ENCODE results near the gene MAP2K5.
"Not testable (repeated sequence)": the region's sequence is repeated elsewhere in the genome, so short reads cannot be mapped to it uniquely, and the experiment has no call there.

Gene MAP2K5

DNA sequence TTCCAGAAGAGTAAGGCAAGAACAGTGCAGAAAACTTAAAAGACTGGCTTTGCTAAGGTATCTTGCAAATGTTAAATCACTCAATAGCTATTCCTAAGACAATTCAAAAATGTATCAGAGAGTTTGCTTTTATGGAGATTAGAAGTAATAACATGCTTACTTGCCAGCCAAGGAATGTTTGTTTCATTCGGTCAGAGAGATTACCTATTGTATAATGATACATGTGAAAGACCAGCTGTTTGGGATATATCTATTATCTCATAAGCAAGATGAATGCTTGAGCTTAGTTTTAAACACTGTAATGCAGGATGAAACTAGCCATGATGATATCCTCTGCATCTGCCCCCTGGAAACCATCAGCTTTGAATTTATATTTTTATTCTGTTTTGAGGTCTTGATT is 70.7 kb downstream of the MAP2K5 start:
- Histone ChIP-seq H3K9me2 (replicated peaks; ENCODE audit: low read depth, low read length) (no peaks in the 10 kb centered on the region), H3K36me3 (ENCODE audit: insufficient read depth, low read length) (no peaks in the 10 kb centered on the region), H3K4me1 (ENCODE audit: insufficient read depth, low read length, poor library complexity, severe bottlenecking) (peaks cover 16% of the 10 kb centered on the region), H3K4me3 (ENCODE audit: low read length, poor library complexity, severe bottlenecking) (no peak overlapping the region), H3F3A (ENCODE audit: low read depth) (no peaks in the 10 kb centered on the region), H2AFZ (ENCODE audit: low read length) (no peak overlapping the region), H3K79me2 (ENCODE audit: insufficient read depth, low read length) (no peaks in the 10 kb centered on the region), H4K20me1 (ENCODE audit: insufficient read depth, low read length, poor library complexity, severe bottlenecking) (no peaks in the 10 kb centered on the region), H3K9ac (ENCODE audit: low read depth, low read length, poor library complexity, severe bottlenecking) (no peak overlapping the region), H3K27me3 (ENCODE audit: insufficient read depth, low read length, poor library complexity, severe bottlenecking) (no peaks in the 10 kb centered on the region), H3K4me2 (ENCODE audit: low read depth, low read length, poor library complexity, severe bottlenecking) (no peak overlapping the region), H3K9me3 (ENCODE audit: insufficient read depth, low read depth, low read length) (no peaks in the 10 kb centered on the region)
- TF ChIP-seq EZH2phosphoT487 (IDR thresholded peaks at IDR 0.05; ENCODE audit: borderline replicate concordance): no peak
- TF ChIP-seq, protein P1, sequence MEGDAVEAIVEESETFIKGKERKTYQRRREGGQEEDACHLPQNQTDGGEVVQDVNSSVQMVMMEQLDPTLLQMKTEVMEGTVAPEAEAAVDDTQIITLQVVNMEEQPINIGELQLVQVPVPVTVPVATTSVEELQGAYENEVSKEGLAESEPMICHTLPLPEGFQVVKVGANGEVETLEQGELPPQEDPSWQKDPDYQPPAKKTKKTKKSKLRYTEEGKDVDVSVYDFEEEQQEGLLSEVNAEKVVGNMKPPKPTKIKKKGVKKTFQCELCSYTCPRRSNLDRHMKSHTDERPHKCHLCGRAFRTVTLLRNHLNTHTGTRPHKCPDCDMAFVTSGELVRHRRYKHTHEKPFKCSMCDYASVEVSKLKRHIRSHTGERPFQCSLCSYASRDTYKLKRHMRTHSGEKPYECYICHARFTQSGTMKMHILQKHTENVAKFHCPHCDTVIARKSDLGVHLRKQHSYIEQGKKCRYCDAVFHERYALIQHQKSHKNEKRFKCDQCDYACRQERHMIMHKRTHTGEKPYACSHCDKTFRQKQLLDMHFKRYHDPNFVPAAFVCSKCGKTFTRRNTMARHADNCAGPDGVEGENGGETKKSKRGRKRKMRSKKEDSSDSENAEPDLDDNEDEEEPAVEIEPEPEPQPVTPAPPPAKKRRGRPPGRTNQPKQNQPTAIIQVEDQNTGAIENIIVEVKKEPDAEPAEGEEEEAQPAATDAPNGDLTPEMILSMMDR (conservative IDR thresholded peaks at IDR 0.05; ENCODE audit: low read length): no peak

DNA sequence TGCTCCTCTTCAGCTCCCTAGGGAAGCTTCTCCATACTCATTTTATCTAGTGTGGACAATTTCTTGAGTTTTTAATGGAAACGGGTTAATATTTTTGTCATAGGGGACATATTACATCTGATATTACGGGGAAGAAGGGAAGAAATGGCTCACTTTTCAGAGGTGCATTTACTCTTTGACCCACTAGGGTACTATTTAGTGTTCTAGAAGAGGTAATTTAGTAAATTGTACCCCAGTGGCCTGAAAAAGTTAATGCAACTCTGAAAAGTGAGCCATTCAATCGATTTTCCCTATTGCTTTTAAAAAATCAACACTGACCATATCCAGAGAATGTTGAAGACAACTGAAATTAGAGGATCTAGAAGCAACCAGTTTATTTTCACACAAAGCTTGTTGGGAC is 71.2 kb downstream of the MAP2K5 start:
- Histone ChIP-seq H3K79me2 (ENCODE audit: insufficient read depth, low read length) (no peaks in the 10 kb centered on the region), H3K4me3 (ENCODE audit: low read length, poor library complexity, severe bottlenecking) (no peak overlapping the region), H3F3A (ENCODE audit: low read depth) (no peaks in the 10 kb centered on the region), H3K4me2 (ENCODE audit: low read depth, low read length, poor library complexity, severe bottlenecking) (no peak overlapping the region), H3K36me3 (ENCODE audit: insufficient read depth, low read length) (no peaks in the 10 kb centered on the region), H3K4me1 (ENCODE audit: insufficient read depth, low read length, poor library complexity, severe bottlenecking) (peaks cover 16% of the 10 kb centered on the region), H3K9me2 (replicated peaks; ENCODE audit: low read depth, low read length) (no peaks in the 10 kb centered on the region), H3K9ac (ENCODE audit: low read depth, low read length, poor library complexity, severe bottlenecking) (no peak overlapping the region), H2AFZ (ENCODE audit: low read length) (no peak overlapping the region), H3K27me3 (ENCODE audit: insufficient read depth, low read length, poor library complexity, severe bottlenecking) (no peaks in the 10 kb centered on the region), H3K9me3 (ENCODE audit: insufficient read depth, low read depth, low read length) (no peaks in the 10 kb centered on the region), H4K20me1 (ENCODE audit: insufficient read depth, low read length, poor library complexity, severe bottlenecking) (no peaks in the 10 kb centered on the region)
- no peak for TF ChIP-seq EZH2phosphoT487 (IDR thresholded peaks at IDR 0.05; ENCODE audit: borderline replicate concordance)
- TF ChIP-seq, protein P1 (conservative IDR thresholded peaks at IDR 0.05; ENCODE audit: low read length): peak; percentile 68

DNA sequence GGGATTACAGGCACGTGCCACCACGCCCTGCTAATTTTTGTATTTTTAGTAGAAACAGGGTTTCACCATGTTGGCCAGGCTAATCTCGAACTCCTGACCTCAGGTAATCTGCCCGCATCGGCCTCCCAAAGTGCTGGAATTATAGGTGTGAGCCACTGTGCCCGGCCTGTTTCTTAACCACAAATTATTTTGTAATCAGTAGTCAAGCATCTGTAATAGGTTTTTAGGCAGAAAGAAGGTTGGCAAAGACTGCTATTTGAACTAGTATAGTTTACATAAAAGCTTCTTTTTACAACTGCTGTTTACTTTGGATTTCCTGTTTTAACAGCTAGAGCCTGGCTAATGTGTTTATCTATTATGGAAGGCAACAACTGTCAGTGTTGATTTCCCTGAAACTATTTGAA is 72.6 kb downstream of the MAP2K5 start:
- H3K36me3 ChIP-seq (ENCODE audit: insufficient read depth, low read length); H3K9me3 ChIP-seq (ENCODE audit: insufficient read depth, low read depth, low read length); H3K9me2 ChIP-seq (replicated peaks; ENCODE audit: low read depth, low read length); H4K20me1 ChIP-seq (ENCODE audit: insufficient read depth, low read length, poor library complexity, severe bottlenecking); H3K4me3 ChIP-seq (ENCODE audit: low read length, poor library complexity, severe bottlenecking); H3K4me2 ChIP-seq (ENCODE audit: low read depth, low read length, poor library complexity, severe bottlenecking); H3K79me2 ChIP-seq (ENCODE audit: insufficient read depth, low read length); H3K27me3 ChIP-seq (ENCODE audit: insufficient read depth, low read length, poor library complexity, severe bottlenecking); H3K9ac ChIP-seq (ENCODE audit: low read depth, low read length, poor library complexity, severe bottlenecking); H2AFZ ChIP-seq (ENCODE audit: low read length); H3F3A ChIP-seq (ENCODE audit: low read depth): not testable (repeated sequence)
- H3K4me1 ChIP-seq (ENCODE audit: insufficient read depth, low read length, poor library complexity, severe bottlenecking): peaks cover 16% of the 10 kb centered on the region

DNA sequence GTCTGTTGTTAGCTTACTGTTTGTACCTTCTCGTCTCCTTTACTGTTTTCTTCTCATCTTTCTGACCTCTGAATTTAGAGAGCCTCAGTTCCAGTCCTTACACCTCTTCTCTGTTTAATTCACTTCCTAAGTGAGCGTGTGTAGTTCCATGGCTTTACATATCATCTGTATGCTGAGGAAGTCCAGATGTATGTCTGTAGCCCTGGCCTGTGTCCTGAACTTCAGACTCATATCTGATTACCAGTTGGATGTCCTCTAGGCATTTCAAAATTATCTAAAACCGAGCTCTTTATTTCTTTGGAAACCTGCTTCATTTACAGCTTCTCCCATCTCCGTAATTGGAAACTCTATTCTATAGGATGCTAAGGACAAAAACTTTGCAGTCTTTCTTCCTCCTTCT is 75.8 kb downstream of the MAP2K5 start:
- Histone ChIP-seq H2AFZ (ENCODE audit: low read length) (no peak overlapping the region), H3K9ac (ENCODE audit: low read depth, low read length, poor library complexity, severe bottlenecking) (no peak overlapping the region), H3K36me3 (ENCODE audit: insufficient read depth, low read length) (no peaks in the 10 kb centered on the region; the same call in 1 of the 2 replicates), H3K79me2 (ENCODE audit: insufficient read depth, low read length) (no peaks in the 10 kb centered on the region), H3K27me3 (ENCODE audit: insufficient read depth, low read length, poor library complexity, severe bottlenecking) (no peaks in the 10 kb centered on the region), H3K9me2 (replicated peaks; ENCODE audit: low read depth, low read length) (no peaks in the 10 kb centered on the region), H3K4me3 (ENCODE audit: low read length, poor library complexity, severe bottlenecking) (no peak overlapping the region), H3K4me1 (ENCODE audit: insufficient read depth, low read length, poor library complexity, severe bottlenecking) (peaks cover 6% of the 10 kb centered on the region), H4K20me1 (ENCODE audit: insufficient read depth, low read length, poor library complexity, severe bottlenecking) (no peaks in the 10 kb centered on the region), H3F3A (ENCODE audit: low read depth) (no peaks in the 10 kb centered on the region), H3K4me2 (ENCODE audit: low read depth, low read length, poor library complexity, severe bottlenecking) (no peak overlapping the region), H3K9me3 (ENCODE audit: insufficient read depth, low read depth, low read length) (no peaks in the 10 kb centered on the region)
- TF ChIP-seq, protein P1 (conservative IDR thresholded peaks at IDR 0.05; ENCODE audit: low read length): no peak
